NCI-H2081 treated with DMSO at 0.1 percent for 48 hours (cell line): Measurements from ENCODE around the gene EFHC1.
"Not testable (repeated sequence)": the region's sequence is repeated elsewhere in the genome, so short reads cannot be mapped to it uniquely, and the experiment has no call there.

Experiments
- DNase-seq: peaks from one replicate; lab custom pipeline; 2025; lab: John Stamatoyannopoulos, UW

Gene EFHC1

DNA sequence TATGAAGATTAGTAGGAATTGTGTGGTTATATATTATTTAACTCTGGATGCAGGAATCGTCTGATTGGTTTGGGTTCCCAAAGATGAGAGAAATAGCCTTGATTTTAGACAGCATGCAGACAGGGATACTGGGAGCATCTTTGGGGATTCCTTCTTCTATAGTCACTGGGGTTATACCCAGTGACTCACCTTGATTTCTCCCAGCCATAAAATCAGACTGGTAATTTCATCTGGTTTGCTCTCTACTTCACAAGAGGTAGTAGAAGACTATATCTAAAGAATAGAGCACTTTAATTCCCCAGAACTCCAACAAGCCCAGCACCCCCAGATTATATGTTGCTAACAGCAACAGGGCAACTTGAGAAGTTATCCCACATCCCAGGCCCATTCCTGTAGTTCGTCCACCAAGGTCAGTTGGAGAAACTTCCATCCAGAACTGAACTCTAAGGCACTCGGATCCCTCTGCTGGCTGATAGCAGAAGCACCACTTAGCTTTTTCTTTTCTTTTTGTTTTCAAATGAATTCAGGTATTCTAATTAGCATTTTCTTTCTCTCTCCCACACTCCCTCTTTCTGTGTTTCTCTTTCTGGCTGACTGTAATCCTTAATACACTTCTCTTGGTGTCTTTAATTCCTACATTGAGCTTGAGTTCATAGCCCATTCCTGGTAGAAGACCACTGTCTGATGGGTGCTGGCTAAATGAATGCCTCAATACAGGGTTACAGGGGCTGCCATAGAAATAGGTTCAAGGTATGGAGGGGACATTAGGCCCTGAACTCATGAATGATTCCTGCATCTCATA, 20.4 kb upstream of the EFHC1 start:
- peak; percentile 9 for DNase-seq

DNA sequence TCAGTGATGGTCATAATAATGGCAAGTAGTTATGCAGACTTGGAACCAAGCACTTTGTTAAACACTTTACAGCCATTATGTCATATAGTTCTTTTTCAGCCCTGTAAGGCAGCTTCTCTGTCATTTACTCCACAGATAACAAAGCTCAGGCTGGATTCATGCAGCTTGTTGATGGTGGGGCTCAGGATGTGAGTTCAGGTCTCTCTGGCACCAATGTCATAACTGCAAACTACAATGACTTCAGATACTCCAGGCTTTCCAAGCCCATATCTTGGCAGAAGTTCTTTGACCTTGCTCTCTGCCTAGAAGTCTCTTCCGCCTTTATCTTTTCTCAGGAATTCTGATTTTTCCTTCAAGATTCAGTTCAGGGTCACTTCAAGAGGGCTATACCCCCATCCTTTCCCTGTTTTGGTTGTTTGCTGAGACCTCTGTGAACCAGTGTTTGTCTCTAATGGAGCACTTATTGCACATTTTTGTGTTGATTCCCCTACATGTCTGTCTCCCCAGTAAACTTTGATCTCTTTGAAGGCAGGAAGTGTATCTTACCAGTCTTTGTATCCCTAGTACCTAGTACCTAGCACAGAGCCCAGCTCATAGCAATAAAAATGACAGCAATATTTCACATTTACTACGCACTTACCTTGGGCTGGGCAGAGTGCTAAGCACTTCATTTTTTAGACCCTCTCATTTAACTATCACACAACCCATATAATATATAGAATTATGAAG, 19.7 kb upstream of the EFHC1 start:
- DNase-seq: no peak

DNA sequence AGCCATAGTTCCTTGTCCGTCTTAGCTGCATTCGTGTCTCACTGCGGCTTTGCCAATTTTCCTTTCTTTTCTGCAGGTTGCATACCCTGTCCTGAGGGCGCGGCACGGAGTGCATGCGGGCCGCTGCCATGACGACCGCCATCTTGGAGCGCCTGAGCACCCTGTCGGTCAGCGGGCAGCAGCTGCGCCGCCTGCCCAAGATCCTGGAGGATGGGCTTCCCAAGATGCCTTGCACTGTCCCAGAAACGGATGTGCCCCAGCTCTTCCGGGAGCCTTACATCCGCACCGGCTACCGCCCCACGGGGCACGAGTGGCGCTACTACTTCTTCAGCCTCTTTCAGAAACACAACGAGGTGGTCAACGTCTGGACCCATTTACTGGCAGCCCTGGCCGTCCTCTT, 17.1 kb upstream of the EFHC1 start:
- DNase-seq: no peak

DNA sequence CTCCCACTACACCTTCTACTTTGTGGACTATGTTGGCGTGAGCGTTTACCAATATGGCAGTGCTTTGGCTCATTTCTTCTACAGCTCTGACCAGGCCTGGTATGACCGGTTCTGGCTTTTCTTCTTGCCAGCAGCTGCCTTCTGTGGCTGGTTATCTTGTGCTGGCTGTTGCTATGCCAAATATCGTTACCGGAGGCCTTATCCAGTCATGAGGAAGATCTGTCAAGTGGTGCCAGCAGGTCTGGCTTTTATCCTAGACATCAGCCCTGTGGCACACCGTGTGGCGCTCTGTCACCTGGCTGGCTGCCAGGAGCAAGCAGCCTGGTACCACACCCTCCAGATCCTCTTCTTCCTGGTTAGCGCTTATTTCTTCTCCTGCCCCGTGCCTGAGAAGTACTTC, 16.5 kb upstream of the EFHC1 start:
- DNase-seq: no peak

DNA sequence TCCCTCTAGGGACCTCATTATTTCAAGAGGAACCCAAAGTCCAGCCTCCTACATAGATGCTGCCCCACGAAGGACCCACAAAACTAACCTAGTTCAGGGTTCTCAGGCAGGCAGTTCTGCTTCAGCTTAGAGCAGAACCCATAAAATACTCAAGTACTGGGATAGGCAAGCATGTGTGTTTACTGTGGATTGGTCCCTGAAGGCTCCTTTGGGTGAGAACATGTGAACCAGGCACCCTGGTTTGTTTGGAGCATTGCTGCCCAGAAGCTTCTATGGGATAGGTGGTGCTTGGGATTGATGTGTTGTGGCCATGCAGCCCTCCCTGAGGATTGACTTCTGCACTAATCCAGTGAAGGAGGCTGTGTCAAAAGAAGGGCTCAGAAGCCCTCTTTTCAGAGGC, 14.9 kb upstream of the EFHC1 start:
- no peak for DNase-seq

DNA sequence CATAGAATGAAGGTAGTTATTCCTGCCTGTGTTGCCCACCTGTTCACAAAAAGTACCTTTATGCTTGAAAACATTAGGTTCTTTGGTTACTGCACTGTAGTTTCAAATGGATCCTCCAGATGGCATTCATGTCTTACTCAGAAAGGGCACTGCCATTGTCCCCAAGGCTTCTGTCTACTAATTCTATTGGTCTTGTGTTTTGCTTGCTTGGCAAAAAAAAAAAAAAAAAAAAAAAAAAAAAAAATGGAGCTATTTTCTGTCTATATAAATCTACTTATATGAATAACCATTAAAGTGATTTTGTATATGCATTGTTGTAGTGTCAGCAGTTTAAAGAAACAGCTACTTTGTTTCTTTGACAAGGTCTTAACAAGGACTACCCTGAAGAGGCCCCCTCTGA, 12.7 kb upstream of the EFHC1 start:
- DNase-seq: peak; percentile 52

DNA sequence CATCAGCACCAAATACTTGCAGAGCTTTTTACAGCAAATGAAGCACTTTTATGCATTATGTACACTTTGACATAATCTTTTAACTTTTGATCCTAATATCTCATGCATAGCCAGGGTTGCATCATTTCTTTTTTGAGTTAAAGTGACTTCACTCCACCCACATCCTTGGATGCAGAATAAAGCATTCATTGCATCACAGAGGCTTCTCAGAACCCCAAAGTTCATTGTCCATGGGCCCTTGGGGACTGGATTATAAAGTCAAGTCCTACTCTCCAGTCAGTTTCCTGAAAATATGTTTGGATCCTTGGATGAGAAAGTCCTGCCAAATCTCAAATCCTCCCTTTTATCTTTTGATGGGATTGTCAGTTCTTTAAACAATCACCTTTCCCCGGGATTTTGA, 10.6 kb upstream of the EFHC1 start:
- no peak for DNase-seq

DNA sequence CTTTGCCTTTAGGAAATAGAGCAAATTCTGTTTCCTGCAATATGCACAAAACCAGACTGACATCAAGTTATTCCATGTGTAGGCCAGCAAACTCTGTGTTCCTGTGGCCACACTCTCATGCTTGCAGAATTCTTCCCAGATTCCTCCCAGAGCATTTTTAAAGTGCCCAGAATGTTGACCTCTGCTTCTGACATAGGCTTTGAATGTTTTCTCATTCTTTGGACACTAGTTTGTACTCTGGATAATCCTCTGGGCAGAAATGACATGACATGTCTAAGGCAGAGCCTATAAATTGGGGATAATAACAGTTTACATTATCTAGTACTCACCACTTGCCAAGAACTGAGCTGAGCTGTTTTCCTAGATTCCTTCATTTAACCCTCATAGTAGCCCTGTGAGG, 9.2 kb upstream of the EFHC1 start:
- DNase-seq: no peak

DNA sequence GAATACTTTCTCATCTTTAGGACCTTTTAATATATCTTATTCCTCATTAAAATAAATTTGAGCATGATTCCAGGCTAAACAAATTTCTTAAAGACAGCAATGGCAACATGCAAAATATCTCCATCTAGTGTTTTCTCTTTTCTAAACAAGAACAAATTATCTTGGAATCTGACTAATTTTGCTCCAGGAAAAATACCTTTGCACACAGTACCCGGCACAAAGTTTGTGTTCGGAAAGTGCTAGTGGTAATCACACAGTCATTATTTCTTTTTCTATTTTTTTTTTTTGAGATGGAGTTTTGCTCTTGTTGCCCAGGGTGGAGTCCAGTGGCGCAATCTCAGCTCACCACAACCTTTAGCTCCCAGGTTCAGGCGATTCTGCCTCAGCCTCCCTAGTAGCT, 8.2 kb upstream of the EFHC1 start:
- DNase-seq: no peak

DNA sequence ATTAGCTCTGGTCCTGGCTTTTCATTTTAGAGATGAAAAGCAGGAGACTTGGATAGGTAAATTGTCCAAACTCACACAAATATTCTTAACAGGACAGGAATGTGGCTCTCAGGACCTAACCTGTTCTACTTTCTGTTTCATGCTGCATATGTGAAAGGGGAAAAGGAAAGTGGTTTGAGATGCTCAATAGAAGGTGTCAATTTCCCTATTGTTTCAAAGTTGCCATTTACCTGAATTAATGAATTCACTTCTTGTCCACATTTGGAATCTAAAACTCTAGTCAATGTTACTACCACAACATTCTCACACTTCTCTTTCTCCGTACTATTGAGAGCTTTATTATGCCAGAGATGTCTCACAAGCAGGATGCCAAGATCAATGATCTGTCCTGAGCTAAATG, 4.8 kb upstream of the EFHC1 start:
- DNase-seq: no peak

DNA sequence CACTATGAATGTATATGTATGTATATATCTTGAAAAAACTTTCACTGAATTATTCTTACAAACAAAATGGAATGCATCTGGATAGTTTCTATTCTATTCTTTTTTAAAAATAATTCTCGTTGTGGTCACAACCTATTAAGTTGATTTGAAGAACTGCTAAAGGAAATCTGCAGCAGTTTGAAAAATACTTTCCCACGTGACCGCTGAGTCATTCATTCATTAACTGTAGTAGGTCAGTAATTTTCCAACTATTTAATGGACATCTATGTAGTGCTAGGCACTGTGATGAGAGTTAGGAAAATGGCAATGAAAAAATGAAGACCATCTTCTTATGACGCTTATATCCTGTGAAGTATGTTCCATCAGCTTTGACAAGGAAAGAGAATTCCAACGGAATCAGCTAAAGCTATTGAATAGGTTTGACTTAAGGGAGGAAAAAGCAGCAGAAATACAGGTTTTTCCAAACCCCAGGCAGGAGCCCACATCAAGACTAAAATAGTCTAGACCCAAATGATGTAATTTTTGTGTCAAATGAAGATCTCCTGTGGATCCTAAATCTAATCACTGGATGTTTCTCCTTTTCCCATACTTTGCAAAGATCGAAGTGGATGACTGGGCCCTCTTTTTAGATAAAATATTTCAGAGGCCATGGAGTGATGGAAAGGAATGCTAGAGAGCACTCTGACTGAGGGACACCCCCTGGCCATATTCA, 4.1 kb upstream of the EFHC1 start:
- no peak for DNase-seq

DNA sequence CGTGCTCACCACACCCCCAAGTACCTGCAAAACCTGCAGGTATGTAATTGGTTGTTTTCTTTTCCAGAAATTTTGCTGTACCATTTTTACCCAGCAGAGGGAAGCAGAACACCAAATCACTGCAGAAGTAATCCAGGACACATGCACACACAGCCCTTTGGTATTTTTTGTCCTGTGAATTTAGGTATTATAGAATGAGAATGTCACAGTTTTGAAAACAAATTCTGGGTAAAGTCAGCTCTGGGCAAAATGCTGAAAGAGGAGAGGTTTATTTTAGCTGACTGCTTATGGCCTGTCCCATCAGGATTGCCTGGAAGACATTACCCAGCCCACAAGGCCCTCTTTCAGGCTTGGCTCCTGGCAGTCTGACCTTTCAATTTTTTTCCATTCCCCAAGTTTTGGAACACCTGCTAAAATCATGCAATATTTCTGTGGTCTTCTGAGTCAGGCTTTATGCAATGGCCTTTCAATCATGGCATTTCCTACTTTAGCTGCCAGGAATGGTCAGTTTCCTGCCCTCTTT, 3.5 kb upstream of the EFHC1 start:
- DNase-seq: peak; percentile 8

DNA sequence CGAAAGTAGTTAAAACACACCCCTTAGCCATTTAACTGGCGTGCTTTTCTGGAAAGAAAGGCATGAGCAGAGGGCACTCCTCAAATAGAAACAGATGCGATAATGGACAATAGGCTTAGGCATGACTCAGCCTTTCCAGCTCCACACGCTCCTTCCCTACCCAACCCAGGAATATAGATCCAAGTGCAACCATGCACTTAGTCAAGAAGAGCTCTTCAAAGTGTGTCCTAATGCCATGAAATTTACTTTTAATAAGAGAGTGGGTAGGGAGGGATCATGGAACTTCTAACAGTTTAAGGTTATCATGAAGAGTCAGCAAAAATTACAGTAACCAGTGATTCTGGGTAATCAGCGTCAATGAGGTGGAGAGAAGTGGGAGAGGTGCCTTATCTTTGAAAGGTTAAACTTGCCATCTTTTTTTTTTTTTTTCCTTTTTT, 2.4 kb upstream of the EFHC1 start:
- no peak for DNase-seq

DNA sequence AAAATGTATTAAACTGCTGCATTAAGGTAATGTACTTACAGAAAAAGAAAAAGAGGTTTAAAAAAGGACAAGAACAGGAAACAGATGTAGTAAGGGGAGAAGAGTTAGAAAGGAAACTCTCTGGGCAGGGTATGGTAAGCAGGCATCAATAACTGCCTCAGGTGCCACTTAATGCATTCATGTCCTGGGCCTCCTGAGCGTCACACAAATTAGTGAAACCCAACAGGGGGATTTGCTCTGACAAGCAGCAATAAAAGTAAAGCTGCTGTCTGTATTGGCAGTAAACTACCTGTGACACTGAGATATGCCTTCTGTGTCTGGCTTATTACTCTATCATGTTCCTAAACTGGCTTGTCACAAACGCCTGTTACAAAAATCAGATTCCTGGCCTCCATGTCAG, 1.5 kb upstream of the EFHC1 start:
- no peak for DNase-seq

DNA sequence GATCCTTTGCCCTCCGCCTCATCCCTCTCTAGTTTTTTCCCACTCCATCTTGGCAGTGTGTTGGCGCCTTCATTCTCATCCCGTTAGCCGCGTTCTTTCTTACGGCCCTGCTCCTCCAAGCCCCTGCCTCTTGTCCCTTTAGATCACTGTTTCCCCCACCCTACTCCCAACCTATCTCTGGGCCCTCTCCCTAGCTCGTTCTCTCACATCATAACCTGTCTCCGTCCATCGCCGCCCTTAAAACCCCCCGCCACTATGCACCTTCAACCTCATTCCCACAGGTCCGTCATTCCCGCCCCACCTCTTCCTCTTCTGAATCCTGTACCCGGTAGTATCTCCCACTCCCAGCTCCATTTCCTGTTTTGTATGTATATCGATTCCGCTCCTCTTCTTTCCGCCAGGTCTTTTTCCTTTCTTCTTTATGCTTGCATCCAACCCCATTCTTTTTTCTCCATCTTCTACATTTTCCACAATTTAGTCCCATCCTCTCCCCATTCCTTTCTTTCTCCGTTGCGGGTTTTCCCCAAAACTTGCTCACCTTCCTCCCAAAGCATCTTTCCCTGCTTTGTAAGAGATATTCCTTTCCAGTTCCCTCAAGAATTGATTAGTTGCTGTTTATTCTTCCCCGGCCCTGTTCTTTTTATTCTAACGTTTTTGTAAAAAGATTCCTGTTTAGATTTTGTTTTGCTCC, 671 bp downstream of the EFHC1 start:
- DNase-seq: peak; percentile 13

DNA sequence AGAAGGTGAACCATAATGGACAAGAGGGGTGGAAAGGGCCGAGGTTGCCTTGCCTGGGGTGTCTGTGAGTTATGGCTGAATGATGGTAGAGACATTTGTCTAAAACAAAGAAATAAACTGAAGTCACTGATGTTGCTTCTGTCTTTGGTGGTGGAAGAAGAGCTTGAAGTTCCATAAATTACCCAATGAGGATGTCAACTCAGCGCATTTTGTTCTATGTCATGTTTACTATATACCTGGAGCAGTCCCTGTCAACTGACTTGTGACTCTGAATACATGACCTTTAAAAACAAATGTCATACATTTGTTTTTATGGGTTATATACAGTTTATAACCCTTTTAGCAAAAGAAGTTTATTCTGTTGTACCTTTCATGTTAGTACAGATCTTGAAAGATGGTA, 2.0 kb downstream of the EFHC1 start:
- no peak for DNase-seq

DNA sequence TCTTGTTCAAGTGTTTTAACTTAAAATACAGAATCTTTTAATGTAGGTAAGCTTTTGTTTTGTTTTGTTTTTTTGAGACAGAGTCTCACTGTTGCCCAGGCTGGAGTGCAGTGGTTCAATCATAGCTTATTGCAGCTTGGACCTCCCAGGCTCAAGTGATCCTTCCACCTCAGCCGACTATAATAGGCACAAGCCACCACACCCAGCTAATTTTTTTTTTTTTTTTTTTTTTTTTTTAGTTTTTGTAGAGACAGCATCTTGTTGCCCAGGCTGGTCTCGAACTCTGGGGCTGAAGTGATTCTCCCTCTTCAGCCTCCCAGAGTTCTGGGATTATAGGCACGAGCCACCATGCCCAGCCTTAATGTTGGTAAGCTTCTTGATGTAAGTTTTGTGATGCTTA, 3.3 kb downstream of the EFHC1 start:
- DNase-seq: no peak

DNA sequence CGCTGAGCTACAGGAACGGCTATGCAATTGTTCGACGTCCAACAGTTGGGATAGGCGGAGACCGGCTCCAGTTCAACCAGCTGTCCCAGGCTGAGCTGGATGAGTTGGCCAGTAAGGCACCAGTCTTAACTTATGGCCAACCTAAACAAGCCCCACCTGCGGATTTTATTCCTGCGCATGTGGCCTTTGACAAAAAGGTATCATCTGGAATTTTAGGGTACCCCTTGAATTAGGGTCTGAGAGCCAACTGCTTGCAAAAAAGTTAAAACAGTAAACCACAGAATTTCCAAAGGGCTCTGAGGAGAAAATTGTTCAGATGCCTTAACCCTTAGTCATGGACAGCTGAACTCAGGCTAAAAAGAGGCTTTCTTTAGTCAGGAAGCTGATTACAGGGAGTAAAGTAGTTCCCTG, 3.8 kb downstream of the EFHC1 start:
- no peak for DNase-seq

DNA sequence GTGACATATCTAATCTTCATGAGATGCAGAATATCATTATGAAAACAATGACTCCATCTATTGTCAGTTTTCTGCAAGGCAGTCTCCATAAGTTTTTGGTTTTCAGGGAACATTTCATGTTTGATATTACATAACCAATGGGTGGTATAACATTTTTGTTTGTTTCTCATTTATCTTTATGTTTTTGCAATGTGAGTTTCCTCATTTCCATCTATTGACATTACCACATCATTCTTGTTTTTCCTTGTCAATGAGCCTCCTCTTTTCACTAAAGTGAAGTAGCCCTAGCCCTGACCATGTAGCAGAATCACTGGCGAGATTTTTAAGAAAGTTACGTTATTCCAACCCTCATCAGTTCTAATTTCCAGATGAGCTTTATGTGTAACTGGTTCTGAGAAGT, 4.4 kb downstream of the EFHC1 start:
- no peak for DNase-seq

DNA sequence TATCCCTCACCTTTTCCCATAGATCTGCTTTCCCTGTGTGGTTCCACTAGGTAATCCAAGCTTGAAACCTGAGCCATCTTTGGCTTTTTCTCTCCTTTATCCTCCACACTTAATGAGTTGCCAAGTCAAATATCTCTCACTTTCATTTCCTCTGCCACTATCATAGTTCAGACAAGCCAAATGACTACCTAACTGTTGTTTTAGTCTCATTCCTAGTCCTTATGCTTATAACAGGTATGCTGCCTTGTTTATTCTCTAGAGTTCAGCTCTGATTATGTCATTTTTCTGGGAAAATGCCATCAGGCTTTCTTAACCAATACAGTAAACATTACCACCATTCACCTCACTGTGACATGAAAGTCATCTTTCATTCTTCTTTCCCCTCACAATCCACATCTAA, 6.5 kb downstream of the EFHC1 start:
- no peak for DNase-seq

DNA sequence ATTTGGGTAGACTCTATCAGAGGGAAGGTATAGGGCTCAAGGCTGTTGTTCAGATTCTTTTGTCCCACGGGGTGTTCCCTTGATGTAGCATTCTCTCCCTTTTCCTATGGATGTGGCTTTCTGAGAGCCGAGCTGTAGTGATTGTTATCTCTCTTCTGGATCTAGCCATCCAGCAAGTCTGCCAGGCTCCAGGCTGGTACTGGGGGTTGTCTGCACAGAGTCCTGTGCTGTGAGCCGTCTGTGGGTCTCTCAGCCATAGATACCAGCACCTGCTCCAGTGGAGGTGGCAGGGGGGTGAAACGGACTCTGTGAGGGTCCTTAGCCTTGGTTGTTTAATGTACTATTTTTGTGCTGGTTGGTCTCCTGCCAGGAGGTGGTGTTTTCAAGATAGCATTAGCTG, 13.2 kb downstream of the EFHC1 start:
- DNase-seq: not testable (repeated sequence)

DNA sequence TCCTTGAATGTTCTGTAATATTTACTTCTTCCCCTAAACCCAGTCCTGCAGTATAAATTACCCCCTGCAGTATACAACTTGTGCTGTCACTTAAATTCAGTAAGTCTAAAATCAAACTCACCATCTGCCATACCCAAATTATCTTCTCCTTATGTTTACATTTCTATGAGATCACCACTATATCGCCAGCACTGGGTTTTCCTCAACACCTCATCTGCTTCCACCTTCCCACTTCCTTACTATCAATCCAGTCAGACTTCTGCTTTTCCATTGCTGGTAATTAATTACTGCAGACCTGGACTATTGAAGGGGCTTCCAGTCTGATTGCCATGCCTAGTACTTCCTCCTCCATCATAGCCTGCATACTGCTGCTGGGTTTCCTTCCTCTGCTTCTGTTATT, 15.2 kb downstream of the EFHC1 start:
- no peak for DNase-seq
